Cardiac fibroblast (primary cell): ENCODE measurements around the gene PPARA.

Source experiments
- DNase-seq, 2 donors: peaks; one replicate each; pipeline versions ENCODE4 v3.0.0 to v3.0.0-alpha.2; 2010; ENCODE audit warnings: low read depth in 2 of 2
- H3K4me3 ChIP-seq, 2 donors: replicated peaks in 1 of 2; 1 replicate in 1 of 2; 2 replicates in 1 of 2; pipeline ENCODE4 v1.5.1; 2011; ENCODE audit warnings: low read depth in 2 of 2, low read length in 2 of 2, mild to moderate bottlenecking in 2 of 2, moderate library complexity in 1 of 2
- TF ChIP-seq, protein P1 (sequence below): IDR thresholded peaks from one replicate; pipeline ENCODE4 v1.5.1; 2011; ENCODE audit warnings: low read depth, mild to moderate bottlenecking, low read length, inconsistent platforms

PPARA gene

DNA sequence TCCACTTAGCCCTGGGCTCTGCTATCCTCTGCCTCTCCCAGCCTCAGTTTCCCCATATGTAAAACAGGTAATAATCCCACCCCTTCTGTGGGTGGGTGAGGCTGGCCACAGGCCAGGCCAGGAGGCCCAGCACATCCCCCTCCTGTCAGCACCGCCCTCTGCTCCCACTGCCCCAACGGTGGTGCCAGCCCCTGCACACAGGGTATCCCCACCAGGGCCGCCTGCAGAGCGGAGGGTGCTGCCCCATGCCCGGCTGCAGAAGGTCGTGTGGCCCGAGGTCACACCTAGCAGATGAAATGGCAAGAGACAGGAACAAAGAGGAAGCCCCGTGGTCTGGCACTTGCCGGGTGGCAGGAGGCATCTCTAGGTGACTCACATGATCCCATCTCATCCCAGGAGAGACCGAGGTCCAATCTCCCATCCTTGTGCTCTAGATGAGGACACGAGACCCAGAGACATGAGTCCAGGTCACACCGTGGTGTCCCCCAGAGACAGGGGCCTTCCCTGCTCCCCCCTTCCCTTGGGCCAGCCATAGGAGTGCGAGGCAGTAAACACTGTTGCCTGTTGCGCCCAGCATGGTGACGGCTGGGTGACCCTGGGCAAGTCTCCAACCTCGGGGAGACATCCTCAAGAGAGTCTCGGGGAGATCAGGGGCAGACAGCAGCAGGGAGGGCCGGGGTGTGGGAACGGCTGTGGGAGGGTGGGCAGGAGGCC, 27.2 kb upstream of the PPARA start:
- H3K4me3 ChIP-seq = no peak overlapping the region
- TF ChIP-seq, protein P1, sequence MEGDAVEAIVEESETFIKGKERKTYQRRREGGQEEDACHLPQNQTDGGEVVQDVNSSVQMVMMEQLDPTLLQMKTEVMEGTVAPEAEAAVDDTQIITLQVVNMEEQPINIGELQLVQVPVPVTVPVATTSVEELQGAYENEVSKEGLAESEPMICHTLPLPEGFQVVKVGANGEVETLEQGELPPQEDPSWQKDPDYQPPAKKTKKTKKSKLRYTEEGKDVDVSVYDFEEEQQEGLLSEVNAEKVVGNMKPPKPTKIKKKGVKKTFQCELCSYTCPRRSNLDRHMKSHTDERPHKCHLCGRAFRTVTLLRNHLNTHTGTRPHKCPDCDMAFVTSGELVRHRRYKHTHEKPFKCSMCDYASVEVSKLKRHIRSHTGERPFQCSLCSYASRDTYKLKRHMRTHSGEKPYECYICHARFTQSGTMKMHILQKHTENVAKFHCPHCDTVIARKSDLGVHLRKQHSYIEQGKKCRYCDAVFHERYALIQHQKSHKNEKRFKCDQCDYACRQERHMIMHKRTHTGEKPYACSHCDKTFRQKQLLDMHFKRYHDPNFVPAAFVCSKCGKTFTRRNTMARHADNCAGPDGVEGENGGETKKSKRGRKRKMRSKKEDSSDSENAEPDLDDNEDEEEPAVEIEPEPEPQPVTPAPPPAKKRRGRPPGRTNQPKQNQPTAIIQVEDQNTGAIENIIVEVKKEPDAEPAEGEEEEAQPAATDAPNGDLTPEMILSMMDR = no peak
- peak in 1 of 2 donors; percentile 7 for DNase-seq

DNA sequence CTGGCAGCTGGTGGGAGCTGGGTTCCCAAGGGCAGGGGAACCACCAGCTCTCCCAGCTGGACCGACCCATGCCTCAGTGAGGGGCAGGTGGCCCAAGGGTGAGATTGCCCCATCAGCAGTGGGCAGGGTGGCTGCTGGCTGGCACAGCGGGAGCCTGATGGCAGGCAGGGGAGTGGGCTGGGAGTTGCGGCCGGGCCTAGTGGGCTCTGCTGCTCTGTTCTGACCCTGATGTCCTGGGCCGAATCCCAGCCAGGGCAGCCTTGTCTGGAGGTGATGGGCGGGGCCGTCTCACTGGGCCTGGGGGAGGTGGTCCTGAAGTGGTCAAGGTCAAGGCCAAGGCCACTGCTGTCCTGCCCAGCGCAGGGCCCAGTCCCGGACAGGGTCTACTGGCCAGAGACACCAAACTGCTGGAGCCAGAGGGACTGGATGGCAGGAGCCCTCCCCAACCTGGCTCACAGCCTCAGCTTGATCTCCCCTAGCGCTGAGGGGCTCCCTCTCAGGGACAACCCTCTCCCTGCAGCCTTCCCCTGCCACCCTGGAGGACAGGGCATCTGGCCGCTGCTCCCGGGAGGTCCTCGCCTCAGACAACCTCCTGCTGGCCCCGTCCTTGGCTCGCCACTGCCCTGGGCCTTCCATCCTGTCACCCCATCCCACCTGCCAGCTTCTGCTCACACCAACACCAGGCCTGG, 26.5 kb upstream of the PPARA start:
- TF ChIP-seq, protein P1 = no peak
- no peak for DNase-seq
- H3K4me3 ChIP-seq = no peak overlapping the region

DNA sequence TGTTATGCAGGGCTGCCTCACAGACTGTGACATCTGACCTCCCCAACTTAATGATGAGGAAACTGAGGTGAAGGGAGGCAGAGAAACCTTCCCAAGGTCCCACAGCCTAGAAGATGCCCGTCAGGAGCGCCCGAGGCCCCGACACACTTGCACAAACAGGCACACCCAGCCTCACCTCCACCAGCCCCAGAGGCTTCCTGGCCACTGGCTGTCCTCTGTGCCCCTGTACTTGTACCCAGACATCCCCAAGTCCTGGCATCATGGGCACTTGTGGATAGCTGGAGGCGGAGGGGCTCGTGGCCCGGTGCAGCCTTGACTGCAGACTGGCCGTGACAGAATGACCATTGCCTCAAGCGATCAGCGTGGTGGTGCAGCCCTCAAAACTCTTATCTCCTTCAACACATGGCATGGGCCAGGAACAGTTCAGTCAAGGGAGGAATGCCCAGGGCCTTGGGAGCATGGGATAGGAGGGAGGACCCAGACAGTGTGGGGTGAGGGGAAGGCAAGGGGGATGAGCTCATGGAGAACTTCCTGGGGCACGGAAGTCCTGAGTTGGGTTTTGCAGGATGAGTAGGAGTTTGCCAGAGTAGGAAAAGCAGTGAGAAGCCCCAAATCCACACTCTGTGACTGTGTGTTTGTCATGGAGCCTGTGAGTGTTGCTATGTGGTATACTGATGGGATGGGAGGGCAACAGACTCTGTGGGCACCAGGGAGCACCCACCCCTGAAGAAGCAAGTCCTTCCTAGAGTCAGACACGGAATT, 25.8 kb upstream of the PPARA start:
- TF ChIP-seq, protein P1 = no peak
- no peak overlapping the region for H3K4me3 ChIP-seq
- no peak for DNase-seq

DNA sequence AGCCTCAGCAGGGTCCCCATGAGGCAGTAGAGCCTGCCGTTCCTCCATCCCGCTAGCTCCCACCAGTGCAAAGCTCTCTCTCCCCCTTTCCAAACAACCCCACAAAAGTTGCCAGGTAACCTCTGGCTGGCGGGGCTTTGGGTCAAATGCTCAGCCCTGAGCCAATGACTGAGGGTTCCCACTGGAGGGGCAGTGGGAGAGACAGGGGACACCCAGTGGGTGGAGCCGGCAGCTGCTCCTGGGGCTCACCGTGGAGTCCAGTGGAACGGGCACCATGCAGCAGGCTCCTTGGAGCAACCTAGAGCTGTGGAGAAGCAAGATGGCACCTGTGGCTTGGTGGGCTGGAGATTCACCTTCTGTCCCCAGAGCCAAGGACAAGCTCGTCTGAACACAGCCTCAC, 25.0 kb upstream of the PPARA start:
- H3K4me3 ChIP-seq = no peak overlapping the region
- no peak for DNase-seq
- TF ChIP-seq, protein P1 = no peak

DNA sequence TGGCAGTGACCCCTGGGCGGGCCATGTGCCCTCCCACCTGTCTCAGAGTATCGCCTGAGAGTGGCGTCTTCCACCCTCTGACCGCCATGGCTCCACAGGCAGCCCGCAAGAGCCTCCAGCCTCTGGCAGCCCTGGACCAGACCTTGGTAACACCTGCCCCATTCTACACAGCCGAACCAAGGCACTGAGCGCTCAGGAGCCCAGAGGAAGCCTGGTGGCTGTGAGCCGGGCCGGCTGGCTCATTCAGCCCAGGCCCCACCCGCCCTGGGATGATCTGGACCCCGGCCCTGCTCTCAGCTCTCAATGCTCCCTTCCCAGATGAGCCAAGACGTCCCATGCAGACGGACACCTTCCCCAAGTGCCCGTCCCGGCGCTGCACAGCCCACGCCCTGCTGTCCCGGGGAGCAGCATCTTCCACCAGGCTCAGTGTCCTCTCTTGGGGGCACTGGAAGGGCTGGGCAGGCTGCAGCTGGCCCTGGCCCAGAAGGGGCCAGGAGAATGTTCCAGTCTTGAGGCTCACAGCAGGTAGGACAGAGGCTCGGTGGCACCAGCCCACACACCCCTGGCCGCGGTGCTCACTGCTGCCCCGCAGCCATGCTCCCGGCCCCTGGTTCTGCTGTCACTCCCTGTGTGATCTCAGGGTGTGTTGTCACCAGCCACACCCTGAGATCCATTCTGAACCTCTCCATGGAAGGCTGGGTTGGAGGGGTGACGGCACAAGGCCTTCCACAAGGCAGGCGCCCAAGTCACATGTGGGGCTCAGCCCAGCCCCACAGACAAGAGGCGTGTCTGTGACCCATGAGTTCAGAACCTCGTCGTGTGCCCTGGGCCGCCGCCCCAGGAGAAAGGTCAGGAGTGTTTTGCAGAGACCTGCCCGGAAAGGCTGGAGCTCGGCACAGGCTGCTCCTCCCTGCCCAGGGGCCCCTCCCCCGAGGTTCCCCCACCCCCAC, 24.2 kb upstream of the PPARA start:
- H3K4me3 ChIP-seq = no peak overlapping the region
- TF ChIP-seq, protein P1 = no peak
- DNase-seq = no peak

DNA sequence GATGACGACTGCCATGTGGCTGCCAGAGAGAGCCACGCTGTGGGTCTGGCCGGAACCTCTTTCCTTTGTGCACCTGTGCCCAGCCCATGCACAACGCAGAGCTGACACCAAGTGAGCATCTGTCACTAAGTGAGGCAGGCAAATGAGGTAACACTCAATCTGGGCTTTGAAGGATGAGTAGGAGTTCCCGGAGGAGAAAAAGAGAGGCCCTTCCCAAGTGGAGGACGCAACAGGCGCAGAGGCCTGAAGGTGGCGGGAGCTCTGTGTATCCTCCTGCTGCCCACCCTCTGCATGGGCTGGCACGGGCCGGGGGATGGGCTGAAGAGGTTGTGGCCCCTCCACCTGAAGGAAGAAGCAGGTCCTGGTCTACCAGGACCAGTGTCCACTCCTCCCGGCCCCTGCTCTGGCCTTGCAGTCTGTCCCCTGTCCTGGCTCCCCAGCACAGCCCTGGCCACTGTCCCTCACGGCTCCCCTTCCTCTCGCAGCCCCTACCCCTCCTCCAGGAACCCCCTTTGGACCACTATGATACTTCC, 23.4 kb upstream of the PPARA start:
- no peak overlapping the region for H3K4me3 ChIP-seq
- no peak for DNase-seq
- TF ChIP-seq, protein P1 = no peak
